CD4-positive, alpha-beta T cell treated with Interleukin-6 for 4 hours (primary cell): ENCODE data around the gene CTIF.
"Not testable (repeated sequence)": the region's sequence is repeated elsewhere in the genome, so short reads cannot be mapped to it uniquely, and the experiment has no call there.

Experiments used
- DNase-seq: peaks from one replicate; pipeline ENCODE4 v3.0.0-alpha.2; 2020; ENCODE audit warnings: mixed read lengths

The CTIF gene

GRCh38 chr18:48538531-48539405 is at the start of gene CTIF:
CTIF (plus strand) TSS chr18:48539031; CDS start chr18:48619566, 80,535 bp downstream.
- DNase-seq, result peak; percentile 75

GRCh38 chr18:48490641-48491293 is 48.1 kb upstream of the CTIF start:
- no peak for DNase-seq

GRCh38 chr18:48492880-48493279 is 46.0 kb upstream of the CTIF start:
- no peak for DNase-seq

- no peak for DNase-seq
These were observed 45.2 kb upstream of the CTIF start for GRCh38 chr18:48493434-48494230.

GRCh38 chr18:48497863-48498262 is 41.0 kb upstream of the CTIF start:
- no peak for DNase-seq

- no peak for DNase-seq
These were observed 38.3 kb upstream of the CTIF start for GRCh38 chr18:48500517-48500916.

GRCh38 chr18:48502906-48503305 is 35.9 kb upstream of the CTIF start:
- DNase-seq, result no peak

GRCh38 chr18:48504819-48505218 is 34.0 kb upstream of the CTIF start:
- no peak for DNase-seq

- not testable (repeated sequence) for DNase-seq
These were observed 31.8 kb upstream of the CTIF start for GRCh38 chr18:48506983-48507568.

- DNase-seq, result not testable (repeated sequence)
These were observed 26.3 kb upstream of the CTIF start for GRCh38 chr18:48512498-48512897.

- no peak for DNase-seq
These were observed 24.0 kb upstream of the CTIF start for GRCh38 chr18:48514786-48515185.

GRCh38 chr18:48517048-48517447 is 21.8 kb upstream of the CTIF start:
- no peak for DNase-seq

- DNase-seq, result no peak
These were observed 19.3 kb upstream of the CTIF start for GRCh38 chr18:48519431-48520100.

GRCh38 chr18:48521723-48522122 is 17.1 kb upstream of the CTIF start:
- no peak for DNase-seq

GRCh38 chr18:48525671-48526070 is 13.2 kb upstream of the CTIF start:
- DNase-seq, result no peak

GRCh38 chr18:48527461-48527860 is 11.4 kb upstream of the CTIF start:
- DNase-seq, result no peak

GRCh38 chr18:48528861-48529260 is 10.0 kb upstream of the CTIF start:
- no peak for DNase-seq

GRCh38 chr18:48529796-48530195 is 9.0 kb upstream of the CTIF start:
- no peak for DNase-seq

- no peak for DNase-seq
These were observed 8.3 kb upstream of the CTIF start for GRCh38 chr18:48530399-48531081.

- DNase-seq, result no peak
These were observed 7.8 kb upstream of the CTIF start for GRCh38 chr18:48531082-48531403.

- DNase-seq, result no peak
These were observed 6.9 kb upstream of the CTIF start for GRCh38 chr18:48531908-48532307.
